Germinal center (tissue), 1 donor: Measurements from ENCODE around the gene SFT2D1.

Source experiments
- DNase-seq: peaks from one replicate; pipeline ENCODE4 v3.0.0; 2012; ENCODE audit warnings: mixed read lengths, low spot score

The SFT2D1 gene

DNA sequence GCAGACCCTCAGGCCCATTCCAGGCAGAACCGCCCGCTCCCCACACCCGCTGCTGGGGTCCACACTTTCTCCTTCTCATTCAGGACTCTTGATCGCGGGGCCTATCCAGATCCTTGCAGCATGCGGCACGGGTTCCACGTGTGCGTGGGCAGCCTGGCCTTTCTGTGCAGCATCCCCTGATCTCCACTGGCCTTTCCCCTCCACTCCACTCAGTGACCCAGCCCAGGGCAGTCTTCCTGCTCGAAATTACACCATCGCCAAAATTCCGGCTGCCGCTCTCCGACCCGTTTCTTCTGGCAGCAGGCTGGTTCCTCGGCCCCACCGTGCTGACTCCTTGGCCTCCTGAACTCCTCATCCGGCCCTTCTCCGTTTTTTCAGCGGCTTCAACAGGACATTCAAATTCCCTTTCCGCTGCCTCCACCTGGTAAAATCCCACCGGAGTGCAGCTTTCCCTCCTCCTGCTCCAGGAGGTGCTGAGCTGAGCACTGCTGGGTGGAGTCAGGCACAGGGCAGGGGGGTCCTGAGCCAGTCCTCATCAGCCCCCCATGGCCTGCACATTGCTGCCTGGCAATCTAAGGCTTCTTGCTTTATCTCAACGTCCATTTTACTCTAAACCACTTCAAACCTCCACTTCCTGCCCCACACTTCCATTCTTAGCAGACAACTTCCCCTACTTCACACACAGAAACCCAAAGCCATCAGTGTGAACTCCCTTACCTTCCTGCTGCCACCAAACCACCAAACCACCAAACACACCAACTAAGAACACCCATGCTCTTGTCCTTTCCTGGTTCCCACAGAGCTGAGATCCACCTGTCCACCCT, 9.0 kb downstream of the SFT2D1 start:
- peak; percentile 40 for DNase-seq

DNA sequence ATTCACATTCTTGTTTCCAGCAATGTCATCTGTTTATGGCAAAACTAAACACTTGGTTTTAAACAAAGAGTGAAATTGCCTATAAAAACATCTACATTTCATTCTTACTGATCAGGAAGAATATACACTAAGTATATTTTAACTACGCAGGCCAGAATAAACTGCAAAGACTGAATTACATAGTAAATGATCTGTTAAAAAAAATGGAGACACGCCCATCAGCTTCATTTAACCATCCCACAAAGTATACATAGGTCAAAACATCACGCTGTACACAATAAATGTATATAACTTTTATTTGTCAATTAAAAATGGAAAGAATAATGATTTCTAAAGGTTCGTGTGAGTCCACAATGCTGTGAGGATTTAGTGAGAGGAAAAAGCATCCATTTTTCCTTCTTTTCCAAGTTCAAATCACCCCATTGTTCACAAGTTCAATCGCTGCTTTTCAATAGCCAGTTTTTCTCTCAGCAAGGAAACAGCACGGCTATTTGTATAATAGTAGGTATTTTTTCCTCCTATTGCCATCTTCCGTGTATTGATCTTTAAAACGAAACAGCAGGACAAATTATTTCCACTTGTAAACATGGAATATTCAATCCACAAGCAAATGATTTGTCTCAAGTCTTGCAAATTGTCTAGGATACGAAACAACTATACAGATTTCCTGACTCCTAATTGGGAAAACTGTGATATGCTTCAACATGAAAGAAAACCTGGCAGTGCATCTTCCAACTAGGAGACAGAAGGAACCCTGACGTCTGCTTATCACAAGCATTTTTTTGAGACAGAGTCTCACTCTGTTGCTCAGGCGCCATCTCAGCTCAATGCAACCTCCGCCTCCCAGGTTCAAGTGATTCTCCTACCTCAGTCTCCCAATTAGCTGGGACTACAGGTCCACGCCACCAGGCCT, 10.6 kb downstream of the SFT2D1 start:
- DNase-seq: no peak

DNA sequence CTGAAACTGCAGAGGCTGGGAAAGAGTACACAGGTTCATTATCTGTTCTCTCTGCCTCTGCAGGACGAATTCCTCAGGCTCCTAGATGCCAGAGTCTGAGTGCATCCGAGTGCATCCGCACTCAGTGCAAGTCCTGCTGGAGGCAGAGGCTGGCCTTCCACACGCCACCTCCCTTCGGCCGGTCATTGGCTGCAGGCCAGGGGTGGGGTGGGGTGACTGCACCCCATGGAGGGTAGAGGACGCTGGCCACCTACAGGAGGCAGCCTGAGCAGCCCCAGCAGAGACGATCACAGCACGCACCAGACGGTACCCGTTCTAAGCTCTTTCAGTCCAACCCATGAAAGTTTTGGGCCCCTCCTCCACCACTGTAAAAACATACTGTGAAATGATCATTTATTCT, 11.7 kb downstream of the SFT2D1 start:
- DNase-seq: no peak

DNA sequence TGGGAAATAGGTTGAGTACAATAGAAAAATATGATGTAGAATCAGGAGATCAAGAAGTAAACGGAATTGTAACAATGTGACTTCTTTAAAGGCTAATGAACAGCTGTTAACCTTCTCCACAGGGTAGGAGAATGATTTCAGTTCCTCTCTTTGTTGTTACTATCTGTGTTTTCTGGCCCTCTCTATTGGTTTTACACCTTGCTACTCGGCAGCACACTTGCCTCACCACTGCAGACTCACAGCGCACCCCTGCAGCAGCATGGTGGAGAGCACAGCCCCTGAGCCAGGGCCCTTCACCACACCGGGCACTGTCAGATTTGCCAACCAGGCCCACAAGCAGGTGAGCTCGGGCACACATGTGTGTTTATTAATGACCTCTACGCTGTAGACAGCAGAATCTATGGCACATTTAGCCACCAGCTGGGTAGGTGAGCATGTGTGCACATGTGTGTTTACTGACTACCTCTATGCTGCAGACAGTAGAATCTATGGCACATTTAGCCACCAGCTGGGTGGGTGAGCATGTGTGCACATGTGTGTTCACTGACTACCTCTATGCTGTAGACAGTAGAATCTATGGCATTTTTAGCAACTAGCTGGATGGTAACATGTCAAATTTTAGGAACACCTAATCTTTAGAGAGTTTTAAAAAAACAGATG, 16.8 kb downstream of the SFT2D1 start:
- no peak for DNase-seq

DNA sequence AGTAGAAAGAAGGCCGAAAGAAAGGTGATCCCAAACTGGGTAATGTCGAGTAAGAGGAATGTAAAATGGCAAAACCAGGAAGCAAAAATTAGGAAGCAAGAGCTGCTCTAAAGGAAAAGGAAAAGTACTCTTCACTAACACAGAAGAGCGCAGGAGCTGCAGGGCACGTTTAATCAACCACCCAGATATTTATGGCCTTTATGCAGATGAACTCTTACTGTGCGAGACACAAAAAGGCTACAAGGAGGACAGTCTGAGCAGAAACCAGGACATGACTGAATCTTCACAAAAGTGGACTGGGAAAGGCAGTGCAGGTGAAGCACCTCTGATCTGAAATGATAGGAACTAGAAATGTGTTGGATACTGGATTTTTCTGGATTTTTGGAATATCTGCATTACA, 18.9 kb downstream of the SFT2D1 start:
- no peak for DNase-seq

DNA sequence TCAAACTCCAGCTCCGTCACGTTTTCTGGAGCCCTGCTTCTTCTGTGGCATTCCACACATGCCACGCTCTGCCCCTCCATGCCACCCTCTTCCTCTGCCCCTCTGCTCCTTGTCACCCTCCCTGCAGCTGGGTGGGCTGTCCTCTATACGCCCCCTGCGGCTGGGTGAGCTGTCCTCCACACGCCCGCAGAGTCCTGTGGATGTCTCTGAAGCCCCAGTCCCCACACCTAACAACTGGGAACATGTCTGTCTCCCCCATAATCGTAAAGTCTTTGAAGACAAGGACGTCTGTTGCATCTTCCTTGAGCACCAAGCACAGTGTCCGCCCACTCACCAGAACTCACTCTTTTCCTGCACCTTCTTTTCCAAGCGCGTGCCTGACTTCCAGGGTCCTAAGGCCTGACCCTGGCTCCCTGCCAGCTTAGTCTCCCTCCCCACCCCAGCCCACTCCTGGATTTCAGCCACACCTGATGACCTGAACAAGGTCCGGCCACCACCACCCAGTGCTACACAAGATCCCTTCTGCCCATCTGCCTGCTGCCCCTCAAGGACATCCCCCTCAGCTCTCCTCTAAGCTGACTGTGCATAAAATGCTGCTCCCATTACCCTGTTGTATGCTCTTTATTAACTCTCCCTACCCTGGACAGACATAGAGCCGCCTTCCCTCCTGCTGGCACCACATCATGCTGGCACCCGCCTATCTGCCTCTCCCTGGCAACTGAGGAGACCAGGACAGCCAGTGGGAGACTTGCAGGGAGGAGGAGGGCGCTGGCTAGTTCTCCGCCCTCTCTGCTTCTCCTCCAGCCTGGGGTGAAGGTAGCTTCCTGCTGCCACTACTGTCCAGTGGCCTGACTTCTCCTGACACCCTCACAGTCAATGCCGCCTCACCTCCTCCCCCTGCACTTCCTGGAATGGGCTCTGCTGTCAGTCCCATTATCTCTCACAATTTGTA, 23.4 kb downstream of the SFT2D1 start:
- no peak for DNase-seq

DNA sequence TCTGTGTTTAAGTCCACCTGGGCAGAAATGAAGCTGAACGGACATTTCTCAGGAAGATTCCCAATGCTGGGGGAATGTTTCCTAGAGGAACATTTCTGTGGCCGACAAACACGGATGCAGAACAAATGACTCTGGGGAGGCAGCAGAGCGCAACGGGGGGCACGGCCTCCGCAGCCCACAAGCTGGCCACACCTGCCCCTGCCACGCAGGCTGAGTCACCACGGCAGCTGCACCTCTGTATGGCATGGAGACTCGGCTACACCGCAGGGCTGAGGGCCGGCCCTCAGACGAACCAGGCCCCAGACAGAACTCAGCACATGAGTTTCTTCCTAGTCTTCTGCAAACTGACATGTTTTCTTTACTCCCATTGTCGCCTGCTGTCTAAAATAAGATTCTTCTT, 24.1 kb downstream of the SFT2D1 start:
- DNase-seq: no peak

DNA sequence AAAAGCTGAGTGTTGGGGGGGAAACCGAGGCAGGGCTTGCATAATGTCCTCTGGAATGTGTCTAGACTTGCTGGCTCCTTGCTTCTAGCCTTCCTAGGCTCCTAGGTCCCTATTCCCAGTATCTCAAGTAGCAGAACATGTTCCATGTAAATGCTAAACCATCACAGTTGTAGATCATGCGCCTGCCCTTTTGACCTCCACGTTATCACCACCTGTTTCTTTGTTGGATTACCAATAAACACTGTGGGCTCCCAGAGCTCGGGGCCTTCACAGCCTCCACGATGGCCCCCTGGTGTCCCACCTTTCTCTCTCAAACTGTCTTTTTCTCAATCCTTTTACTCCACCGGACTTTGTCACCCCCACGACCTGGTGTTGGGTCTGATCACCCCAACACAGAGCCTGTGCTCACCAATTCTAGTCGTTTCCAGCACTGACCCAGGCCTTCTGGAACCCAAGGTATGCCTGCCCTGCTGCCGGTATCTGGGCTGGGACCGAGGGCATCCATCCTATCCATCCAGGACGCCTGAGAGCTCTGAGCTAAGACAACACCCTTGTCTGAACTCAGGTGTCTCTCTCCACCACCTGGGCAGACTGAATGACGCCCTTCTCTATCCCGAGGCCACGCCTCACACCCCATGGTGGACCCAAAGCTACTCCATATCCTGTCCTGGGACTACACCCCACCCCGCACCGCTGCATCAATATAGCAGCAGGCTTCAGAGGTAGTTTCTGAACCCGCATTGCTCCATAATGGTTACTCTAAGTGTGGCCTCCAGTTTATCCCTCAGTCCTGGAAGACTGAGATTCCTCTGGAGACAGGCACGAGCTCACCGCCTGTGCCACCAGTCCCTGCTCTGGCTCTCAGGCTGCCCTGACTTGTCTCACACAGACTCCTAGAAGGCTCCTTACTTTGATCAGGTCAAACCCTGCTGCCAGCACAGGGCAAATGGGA, 24.8 kb downstream of the SFT2D1 start:
- no peak for DNase-seq

DNA sequence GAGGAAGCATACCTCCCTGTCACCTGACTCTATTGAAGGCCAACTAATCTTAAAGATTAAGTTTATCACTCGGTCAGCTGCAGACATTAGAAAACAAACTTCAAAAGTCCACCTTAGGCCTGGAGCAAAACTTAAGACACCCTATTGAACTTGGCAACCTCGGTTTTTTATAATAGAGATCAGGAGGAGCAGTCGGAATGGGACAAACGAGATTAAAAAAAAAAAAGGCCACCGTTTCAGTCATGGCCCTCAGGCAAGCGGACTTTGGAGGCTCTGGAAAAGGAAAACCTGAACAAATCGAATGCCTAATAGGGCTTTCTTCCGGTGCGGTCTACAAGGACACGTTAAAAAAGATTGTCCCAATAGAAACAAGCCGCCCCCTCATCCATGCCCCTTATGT, 26.9 kb downstream of the SFT2D1 start:
- DNase-seq: no peak

DNA sequence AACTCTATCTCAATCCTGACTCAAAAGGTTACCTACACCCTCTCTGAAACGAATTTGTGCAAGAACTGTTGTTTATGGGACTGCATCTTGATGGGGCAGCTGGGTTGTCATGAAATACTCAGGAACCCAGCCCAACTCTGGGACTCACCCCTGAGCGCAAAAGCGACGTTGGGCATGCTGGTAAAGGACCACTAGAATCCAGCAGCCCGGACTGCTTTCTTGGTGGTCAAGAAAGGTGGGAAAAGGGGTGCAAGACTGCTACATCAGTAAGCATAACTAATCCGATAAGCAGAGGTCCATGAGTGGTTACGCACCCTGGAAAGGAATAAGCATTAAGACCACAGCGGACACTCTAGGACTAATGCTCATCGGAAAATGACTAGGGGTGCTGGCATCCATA, 27.9 kb downstream of the SFT2D1 start:
- no peak for DNase-seq

DNA sequence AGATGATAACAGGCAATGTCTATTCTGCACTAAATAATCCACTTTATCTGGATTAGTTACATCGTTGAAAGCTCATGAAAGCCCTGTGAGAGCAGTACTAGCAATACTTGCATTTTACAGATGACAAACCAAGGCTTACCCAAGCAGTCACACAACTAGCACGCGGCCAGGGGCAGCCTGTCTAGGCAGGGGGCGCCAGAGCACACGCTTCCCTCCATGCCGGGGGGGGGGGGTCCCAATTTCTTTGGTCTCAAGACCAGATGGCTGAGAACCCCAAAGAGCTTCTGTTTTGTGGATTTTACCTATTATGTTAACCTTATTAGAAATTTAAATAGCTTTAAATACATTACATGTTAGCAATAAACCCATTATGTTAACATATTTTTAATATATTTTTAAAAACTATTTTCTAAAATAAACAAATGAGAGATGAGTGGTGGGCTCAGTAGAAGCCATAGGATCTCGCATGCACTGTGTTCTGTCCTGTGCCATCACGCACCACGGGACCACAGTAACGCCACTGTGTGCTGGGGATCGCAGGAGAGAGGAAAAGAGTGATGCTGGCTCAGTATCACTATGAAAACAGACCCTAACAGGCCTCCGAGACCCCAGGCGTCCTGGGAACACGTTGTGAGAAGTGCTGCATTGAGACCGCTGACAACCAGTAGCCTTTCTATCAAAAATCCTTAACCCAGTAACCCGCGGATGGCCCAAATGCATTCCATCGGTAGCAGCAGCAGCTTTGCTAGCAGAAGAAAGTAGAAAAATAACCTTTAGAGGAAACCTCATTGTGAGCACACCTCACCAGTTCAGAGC, 28.9 kb downstream of the SFT2D1 start:
- peak; percentile 76 for DNase-seq

DNA sequence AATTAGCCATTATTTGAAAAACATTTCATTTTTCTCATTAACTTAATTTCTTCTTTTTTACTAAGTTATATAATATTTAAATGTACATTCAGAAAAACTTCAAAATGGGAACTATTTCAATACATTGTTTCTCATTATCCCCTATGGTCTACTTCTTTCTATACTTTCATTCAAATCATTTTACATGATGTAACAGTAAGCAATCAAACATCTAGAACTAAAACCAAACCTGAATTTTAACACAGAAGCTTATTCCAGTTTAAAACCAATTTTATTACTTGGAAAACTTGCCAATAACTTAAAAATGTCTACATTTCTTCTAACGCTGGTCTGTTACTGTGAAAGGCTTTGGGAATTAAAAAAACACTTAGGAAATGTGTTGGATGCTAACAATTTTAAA, 29.5 kb downstream of the SFT2D1 start:
- no peak for DNase-seq

DNA sequence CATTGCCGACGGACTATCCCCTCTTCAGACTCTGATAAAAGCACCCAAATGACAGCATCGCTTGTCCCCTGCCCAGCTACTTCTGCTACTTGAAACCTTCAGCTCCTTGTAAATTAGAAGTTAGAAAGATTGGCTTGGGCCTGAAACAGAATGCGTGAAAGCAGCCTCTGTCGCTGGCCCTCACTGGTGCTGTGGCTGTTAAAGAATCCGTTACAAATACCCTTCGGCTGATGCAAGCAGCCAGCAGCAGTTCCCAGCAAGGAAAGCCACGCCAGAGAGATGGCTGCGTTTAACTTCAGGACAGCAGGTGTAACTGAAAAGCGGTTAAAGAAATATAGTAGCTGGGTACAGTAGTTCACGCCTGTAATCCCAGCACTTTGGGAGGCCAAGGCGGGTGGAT, 31.7 kb downstream of the SFT2D1 start:
- DNase-seq: no peak

DNA sequence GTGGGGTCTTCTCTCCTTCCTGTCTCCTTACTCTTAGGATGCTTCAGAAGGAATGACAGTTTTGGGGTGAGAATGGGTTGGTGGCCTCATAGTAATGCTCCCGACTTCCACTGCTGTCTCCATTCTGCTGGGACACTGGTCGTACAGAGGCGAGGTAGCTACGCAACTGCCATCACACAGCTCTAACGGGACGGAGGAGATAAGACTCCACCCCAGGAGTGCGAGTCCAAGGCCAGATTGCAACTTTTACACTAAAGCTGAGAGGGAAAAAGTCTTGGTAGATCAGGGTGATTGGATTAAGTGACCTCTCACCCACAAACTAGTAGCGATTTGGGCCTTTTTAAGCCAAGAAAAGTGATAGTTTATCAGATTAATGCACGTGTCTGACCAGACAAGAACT, 32.4 kb downstream of the SFT2D1 start:
- no peak for DNase-seq

DNA sequence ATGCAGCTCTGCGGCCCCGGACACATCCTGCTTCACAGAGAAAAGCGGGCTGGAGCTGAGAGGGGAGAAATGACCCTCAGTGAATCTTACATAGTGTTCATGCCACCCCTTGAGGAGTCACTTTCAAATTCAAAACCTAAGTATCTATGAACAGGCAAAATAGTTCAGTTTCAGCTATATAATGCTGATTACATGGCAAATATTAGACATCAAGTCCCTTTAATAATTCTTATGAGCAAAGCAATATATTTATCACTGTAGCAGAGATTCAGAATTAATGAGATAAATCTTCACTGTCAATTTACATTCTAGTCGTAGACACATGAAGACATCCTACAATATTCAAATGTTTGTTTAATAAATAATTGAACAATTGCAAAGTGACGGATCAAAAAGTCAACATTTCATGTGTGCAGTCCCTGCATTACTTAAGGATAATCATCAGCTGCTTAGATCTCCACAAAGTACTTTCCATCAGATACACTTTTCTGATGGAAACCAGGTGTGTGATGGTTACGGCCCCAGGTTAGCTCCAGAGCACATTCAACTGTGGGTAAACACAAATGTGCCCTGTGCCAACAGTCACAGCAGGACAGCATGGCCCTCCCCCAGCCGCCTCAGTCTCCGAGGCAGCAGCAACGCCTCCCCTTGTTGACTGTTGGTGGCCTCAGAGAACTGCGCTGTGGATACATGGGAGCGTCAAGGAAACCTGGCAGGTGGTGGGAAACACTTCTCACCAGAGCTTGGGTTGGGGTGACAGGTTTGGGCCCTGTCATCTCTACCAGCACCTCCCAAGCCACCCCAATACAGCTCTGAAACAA, 33.4 kb downstream of the SFT2D1 start:
- no peak for DNase-seq

DNA sequence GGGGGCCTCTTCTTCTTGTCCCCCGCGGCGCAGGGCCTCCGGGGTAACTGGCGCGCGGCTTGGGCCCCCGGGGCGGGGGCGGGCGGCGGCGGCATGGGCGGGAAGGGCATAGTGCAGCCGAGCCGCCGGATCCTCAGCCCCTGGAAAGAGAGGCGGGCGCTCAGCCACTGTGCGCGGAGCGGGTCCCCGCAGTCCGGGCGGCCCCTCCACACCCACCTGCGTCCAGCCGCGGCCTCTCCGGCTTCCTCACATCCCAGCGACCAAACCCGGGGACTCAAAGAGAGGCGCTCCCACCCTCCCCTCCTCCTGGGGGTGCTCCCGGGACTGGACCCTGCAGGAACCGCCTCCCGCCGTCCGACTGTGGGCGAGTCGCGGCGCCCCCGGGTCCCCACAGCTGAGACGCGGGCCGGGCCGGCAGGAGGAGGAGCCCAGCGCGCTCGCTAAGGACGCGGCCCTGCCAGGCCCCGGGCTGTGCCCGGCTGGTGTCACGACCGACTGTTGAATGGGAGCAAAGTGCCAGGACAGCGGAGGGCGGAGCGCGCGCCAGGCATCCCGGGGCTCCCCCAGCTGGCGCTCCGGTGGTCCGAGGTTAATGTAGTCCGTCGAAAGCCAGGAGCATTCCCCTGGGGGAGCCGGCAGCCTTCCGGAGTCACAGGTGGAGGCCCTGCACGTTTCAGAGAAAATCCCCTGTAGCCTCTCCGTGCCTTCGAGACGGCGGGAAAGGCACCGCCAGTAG, 34.1 kb downstream of the SFT2D1 start, which contains the start of gene PRR18:
PRR18 (minus strand) TSS at position 360 of the 736 bp plus-strand sequence; CDS start at position 110, 250 bp downstream.
- peak; percentile 34 for DNase-seq
